GM12874 (cell line): ENCODE results near the gene PIAS2.
A peak's percentile ranks its signal among the peaks of the same experiment; 100 is the strongest.

Experiments
- CTCF ChIP-seq: IDR thresholded peaks from 2 replicates; pipeline ENCODE4 v1.5.1; 2011; ENCODE audit warnings: low read depth, mild to moderate bottlenecking, control low read depth, low read length, moderate library complexity; ENCODE audit not compliant: insufficient read depth

The PIAS2 gene

GRCh38 chr18:46761059-46761769, 156.1 kb downstream of the PIAS2 start:
- no peak for TF ChIP-seq CTCF

GRCh38 chr18:46759890-46760289, 157.4 kb downstream of the PIAS2 start:
- TF ChIP-seq CTCF: no peak

- TF ChIP-seq CTCF: no peak
Measured at GRCh38 chr18:46756559-46757201, 160.6 kb downstream of the PIAS2 start, which contains the start of gene ST8SIA5. Gene ST8SIA5 (minus strand): TSS chr18:46757053. CDS start chr18:46756508, 545 bp downstream.

GRCh38 chr18:46756025-46756558, 161.2 kb downstream of the PIAS2 start:
- no peak for TF ChIP-seq CTCF

GRCh38 chr18:46755315-46756024, 161.8 kb downstream of the PIAS2 start:
- no peak for TF ChIP-seq CTCF

- peak; percentile 21; the same call in 1 of the 2 replicates for TF ChIP-seq CTCF
Measured at GRCh38 chr18:46754661-46755292, 162.5 kb downstream of the PIAS2 start.

GRCh38 chr18:46754188-46754587, 163.1 kb downstream of the PIAS2 start:
- no peak for TF ChIP-seq CTCF
